KMS-11 (cell line): ENCODE results near the gene CCNE1.

ENCODE experiments used
- H2AFZ ChIP-seq: fragments of 200-600 bp; sonication (generic); 2 replicates; pipeline ENCODE4 v1.6.1; 2016; ENCODE audit warnings: antibody characterized with exemption, mixed run types, low read depth
- H3K27ac ChIP-seq: fragments of 200-600 bp; sonication (generic); 2 replicates; pipeline ENCODE4 v1.6.1; 2016; ENCODE audit warnings: mild to moderate bottlenecking, mixed run types
- H3K27me3 ChIP-seq: fragments of 200-600 bp; sonication (generic); 2 replicates; pipeline ENCODE4 v1.6.1; 2017; ENCODE audit warnings: mild to moderate bottlenecking, low read depth, mixed run types, moderate library complexity; ENCODE audit not compliant: insufficient read depth
- H3K36me3 ChIP-seq: fragments of 200-600 bp; sonication (generic); 2 replicates; pipeline ENCODE4 v1.6.1; 2017; ENCODE audit warnings: mild to moderate bottlenecking, mixed run types; ENCODE audit not compliant: insufficient read depth
- H3K4me1 ChIP-seq: fragments of 200-600 bp; sonication (generic); 2 replicates; pipeline ENCODE4 v1.6.1; 2016; ENCODE audit warnings: mild to moderate bottlenecking, low read depth, mixed run types; ENCODE audit not compliant: poor library complexity, severe bottlenecking
- H3K4me2 ChIP-seq: fragments of 200-600 bp; sonication (generic); 2 replicates; pipeline ENCODE4 v1.7.0; 2016; ENCODE audit warnings: mild to moderate bottlenecking, mixed run types
- H3K4me3 ChIP-seq: fragments of 200-600 bp; sonication (generic); IDR thresholded peaks from 2 replicates; pipeline ENCODE4 v1.6.1; 2017; ENCODE audit warnings: low read depth, low read length, mixed read lengths; ENCODE audit not compliant: insufficient read depth
- H3K79me2 ChIP-seq: fragments of 200-600 bp; sonication (generic); 2 replicates; pipeline ENCODE4 v1.6.1; 2016; ENCODE audit warnings: low read depth, mixed run types; ENCODE audit not compliant: insufficient read depth
- H3K9ac ChIP-seq: fragments of 200-600 bp; sonication (generic); 2 replicates; pipeline ENCODE4 v1.6.1; 2016; ENCODE audit warnings: mild to moderate bottlenecking, mixed run types
- H4K20me1 ChIP-seq: fragments of 200-600 bp; sonication (generic); 2 replicates; pipeline ENCODE4 v1.6.1; 2016; ENCODE audit warnings: mild to moderate bottlenecking, mixed run types; ENCODE audit not compliant: insufficient read depth
- CTCF ChIP-seq: fragments of 200-600 bp; sonication (generic); conservative IDR thresholded peaks from 2 replicates; pipeline ENCODE4 v1.6.1; 2017; ENCODE audit warnings: low read depth, mild to moderate bottlenecking, antibody characterized with exemption, low read length, moderate library complexity, mixed read lengths

The CCNE1 gene

GRCh38 chr19:29858621-29859020 is 46.8 kb downstream of the CCNE1 start:
- H2AFZ ChIP-seq: no peak overlapping the region

GRCh38 chr19:29860492-29860891 is 48.7 kb downstream of the CCNE1 start:
- Histone ChIP-seq H3K27ac (no peak overlapping the region), H3K9ac (no peak overlapping the region), H2AFZ (no peak overlapping the region), H3K4me2 (no peak overlapping the region), H3K4me1 (no peaks in the 10 kb centered on the region), H3K79me2 (no peaks in the 10 kb centered on the region), H4K20me1 (no peaks in the 10 kb centered on the region), H3K27me3 (no peaks in the 10 kb centered on the region), H3K36me3 (no peaks in the 10 kb centered on the region), H3K4me3 (no peak overlapping the region)
- no peak for TF ChIP-seq CTCF

More at GRCh38 chr19:29858621-29859020, 46.8 kb downstream of the CCNE1 start:
- no peak overlapping the region for H3K4me3 ChIP-seq
- H3K4me1 ChIP-seq: no peaks in the 10 kb centered on the region
- H3K79me2 ChIP-seq: no peaks in the 10 kb centered on the region
- H3K27ac ChIP-seq: no peak overlapping the region
- no peak overlapping the region for H3K4me2 ChIP-seq
- no peak overlapping the region for H3K9ac ChIP-seq
- TF ChIP-seq CTCF: no peak
- no peaks in the 10 kb centered on the region for H3K27me3 ChIP-seq
- no peaks in the 10 kb centered on the region for H3K36me3 ChIP-seq
- H4K20me1 ChIP-seq: no peaks in the 10 kb centered on the region

GRCh38 chr19:29861574-29861973 is 49.8 kb downstream of the CCNE1 start:
- no peak overlapping the region for H3K4me3 ChIP-seq
- no peak overlapping the region for H2AFZ ChIP-seq
- no peaks in the 10 kb centered on the region for H3K79me2 ChIP-seq
- H4K20me1 ChIP-seq: no peaks in the 10 kb centered on the region
- no peaks in the 10 kb centered on the region for H3K4me1 ChIP-seq
- H3K36me3 ChIP-seq: no peaks in the 10 kb centered on the region
- TF ChIP-seq CTCF: no peak
- H3K9ac ChIP-seq: no peak overlapping the region
- no peak overlapping the region for H3K27ac ChIP-seq
- no peak overlapping the region for H3K4me2 ChIP-seq
- no peaks in the 10 kb centered on the region for H3K27me3 ChIP-seq

GRCh38 chr19:29866011-29866410 is 54.2 kb downstream of the CCNE1 start:
- Histone ChIP-seq H4K20me1 (no peaks in the 10 kb centered on the region), H3K9ac (no peak overlapping the region), H3K79me2 (no peaks in the 10 kb centered on the region), H2AFZ (no peak overlapping the region), H3K4me1 (no peaks in the 10 kb centered on the region), H3K36me3 (no peaks in the 10 kb centered on the region), H3K27me3 (no peaks in the 10 kb centered on the region), H3K27ac (no peak overlapping the region), H3K4me3 (no peak overlapping the region), H3K4me2 (no peak overlapping the region)
- TF ChIP-seq CTCF: no peak
